Natural killer cell (primary cell): ENCODE results near the gene GPX2. TPM values are rescaled to one million over a fixed set of nuclear protein-coding genes. Genes with fewer than 3 reads are reported as not detected.

ENCODE experiments used
- ATAC-seq, 3 donors: fragments of 150-1000 bp in 2 of 3; fragments of 200-7000 bp in 1 of 3; cut with Tn5 transposase; 1 replicate in 1 of 3; 2 replicates in 2 of 3; pipeline ENCODE4 v1.10.0; 2021; ENCODE audit warnings: mild to moderate bottlenecking in 2 of 3, moderate library complexity in 2 of 3
- DNase-seq, 2 donors: peaks; one replicate each; pipeline versions ENCODE4 v3.0.0 to v3.0.0-alpha.2; 2013 to 2021; ENCODE audit warnings: mixed read lengths in 1 of 2
- H3K27ac ChIP-seq: one replicate; pipeline ENCODE4 v1.5.1; 2013; ENCODE audit warnings: mild to moderate bottlenecking, low read length
- H3K27me3 ChIP-seq: one replicate; pipeline ENCODE4 v1.6.1; 2013; ENCODE audit warnings: low read length; ENCODE audit not compliant: control insufficient read depth, insufficient read depth
- H3K36me3 ChIP-seq: one replicate; pipeline ENCODE4 v1.6.1; 2013; ENCODE audit warnings: low read length; ENCODE audit not compliant: control insufficient read depth, insufficient read depth
- H3K4me1 ChIP-seq: one replicate; pipeline ENCODE4 v1.6.1; 2013; ENCODE audit warnings: low read length; ENCODE audit not compliant: control insufficient read depth, insufficient read depth
- H3K4me3 ChIP-seq: one replicate; pipeline ENCODE4 v1.5.1; 2013; ENCODE audit warnings: low read length
- H3K9me3 ChIP-seq: one replicate; pipeline ENCODE4 v1.6.1; 2013; ENCODE audit warnings: low read length; ENCODE audit not compliant: control insufficient read depth, insufficient read depth
- H3K27ac Mint-ChIP-seq, 2 donors: one replicate each; pipeline ENCODE4 v1.8.0; 2022; ENCODE audit warnings: mild to moderate bottlenecking in 2 of 2, mixed read lengths in 2 of 2, moderate library complexity in 1 of 2
- H3K27me3 Mint-ChIP-seq, 2 donors: one replicate each; pipeline ENCODE4 v1.8.0; 2022; ENCODE audit warnings: low read depth in 2 of 2, mixed read lengths in 2 of 2
- H3K36me3 Mint-ChIP-seq: one replicate; pipeline ENCODE4 v1.8.0; 2022; ENCODE audit warnings: mixed read lengths
- H3K4me1 Mint-ChIP-seq, 2 donors: one replicate each; pipeline ENCODE4 v1.8.0; 2022; ENCODE audit warnings: mixed read lengths in 2 of 2
- H3K4me3 Mint-ChIP-seq: one replicate; pipeline ENCODE4 v1.8.0; 2022; ENCODE audit warnings: mild to moderate bottlenecking, moderate library complexity, mixed read lengths
- H3K9me3 Mint-ChIP-seq, 2 donors: one replicate each; pipeline ENCODE4 v1.8.0; 2022; ENCODE audit warnings: mixed read lengths in 2 of 2
- CTCF ChIP-seq: fragments of 200-600 bp; IDR thresholded peaks from one replicate; pipeline ENCODE4 v1.8.0; 2022; ENCODE audit warnings: antibody characterized with exemption
- WGBS: methylation state at CpG from one replicate; pipeline ENCODE4 v1.1.7; 2013; ENCODE audit warnings: missing lambda C conversion rate; ENCODE audit not compliant: insufficient coverage; 5-methylcytosine and 5-hydroxymethylcytosine counted together
- intact Hi-C: fragments of 100-400 bp; cut with micrococcal nuclease; formaldehyde crosslinking; loops from one replicate; pipeline ENCODE4 v1.14.2; 2022
- total RNA-seq, 4 donors: library from RNA; stranded (reverse); fragments of 120-200 nt in 1 of 4; gene quantifications; one replicate each; pipeline versions ENCODE4 v1.2.3 to v1.2.4, GENCODE V29; 2013 to 2022

Gene GPX2
- total RNA-seq, 3 donors from 2014 or later (not counting 1 experiment from before 2014, with no cell fraction given), result not detected

DNA sequence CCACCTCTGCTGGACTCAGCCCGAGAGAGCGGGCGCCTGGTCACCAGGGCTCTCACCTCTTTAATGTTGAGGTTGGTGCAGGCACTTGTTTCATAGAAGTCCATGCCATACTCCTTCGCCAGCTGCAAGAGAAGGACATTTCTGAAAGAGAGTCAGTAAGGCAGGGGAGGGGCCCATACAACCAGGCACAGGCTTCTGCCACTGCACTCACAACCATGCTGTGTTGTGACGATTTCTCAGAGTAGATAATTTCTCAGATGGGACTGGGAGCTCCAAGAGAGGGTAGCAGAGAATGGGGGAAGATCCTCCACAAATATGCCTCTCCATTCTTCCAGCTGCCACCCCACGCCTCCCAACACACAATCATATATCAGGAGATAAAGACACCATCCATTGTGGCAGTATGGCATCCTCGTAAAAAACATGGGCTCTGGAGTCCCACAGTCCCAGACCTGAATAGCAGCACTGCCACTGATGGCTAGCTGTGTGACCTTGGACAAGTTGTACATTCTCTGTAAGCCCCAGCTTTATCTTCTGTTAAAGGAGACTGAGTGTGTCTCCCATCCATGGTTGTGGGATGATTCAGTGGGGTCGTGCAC lies 6.2 kb upstream of the GPX2 start:
- peaks cover 8% of the 10 kb centered on the region for H3K4me1 ChIP-seq
- H3K36me3 ChIP-seq, result peaks cover 3% of the 10 kb centered on the region
- H3K36me3 Mint-ChIP-seq, result no peaks in the 10 kb centered on the region
- H3K9me3 ChIP-seq, result no peaks in the 10 kb centered on the region
- no peaks in the 10 kb centered on the region for H3K9me3 Mint-ChIP-seq
- no peak overlapping the region for H3K4me3 ChIP-seq
- H3K27ac ChIP-seq, result no peak overlapping the region
- ATAC-seq, result no peak
- H3K27ac Mint-ChIP-seq, result no peak overlapping the region
- 99% methylated on average over 8 of the region's 8 CpGs for WGBS
- no peak for TF ChIP-seq CTCF
- no peaks in the 10 kb centered on the region for H3K27me3 Mint-ChIP-seq
- no peak overlapping the region for H3K4me3 Mint-ChIP-seq
- H3K4me1 Mint-ChIP-seq, result peaks cover 19 to 37% of the 10 kb centered on the region in 2 donors
- H3K27me3 ChIP-seq, result no peaks in the 10 kb centered on the region
- DNase-seq, result no peak
- intact Hi-C loops, result no loop called here

- no peak for TF ChIP-seq CTCF
- WGBS, result 93% methylated on average over 27 of the region's 28 CpGs
These were observed 5.4 kb upstream of the GPX2 start for GRCh38 chr14:64947710-64948611.

DNA sequence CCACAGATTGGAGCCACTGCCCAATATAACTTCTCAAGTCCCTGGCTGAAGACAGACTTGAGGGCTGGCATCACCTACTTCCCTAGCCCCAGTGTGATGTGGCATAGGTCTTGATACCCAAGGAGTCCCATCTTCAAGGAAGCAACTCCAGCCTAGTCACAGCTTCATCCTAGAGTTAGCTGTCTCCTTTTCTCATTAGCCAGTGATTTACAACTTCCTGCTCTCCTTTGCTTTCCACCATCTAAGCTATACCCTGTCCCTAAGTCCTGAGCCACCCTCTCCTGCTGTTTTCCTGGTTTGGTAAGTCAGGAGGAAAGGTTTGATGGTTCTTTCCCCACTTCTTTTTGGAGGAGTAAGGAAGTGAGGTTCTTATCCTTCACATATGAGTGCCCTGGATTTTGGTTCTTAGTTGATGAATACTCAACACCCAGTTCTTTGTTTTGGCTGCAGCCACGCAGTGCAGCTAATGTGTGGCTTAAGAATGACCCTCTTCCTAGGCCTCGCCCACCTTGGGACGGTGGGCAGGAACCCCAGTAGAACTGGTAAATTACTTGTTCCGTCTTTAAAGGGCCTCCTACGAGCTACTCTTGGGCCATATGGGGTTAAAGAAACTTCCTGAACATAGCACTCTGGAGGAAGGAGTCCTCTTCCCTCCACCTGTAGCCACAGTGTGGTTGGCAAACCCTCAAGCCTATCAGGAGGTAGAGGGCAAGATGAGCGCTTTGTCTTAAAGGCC lies 3.9 kb upstream of the GPX2 start:
- no peak overlapping the region for H3K4me3 ChIP-seq
- Mint-ChIP-seq H3K4me3 (no peak overlapping the region), H3K27me3 (no peaks in the 10 kb centered on the region), H3K27ac (peak overlapping the region in 1 of 2 donors; percentile 27), H3K4me1 (peaks cover 23 to 46% of the 10 kb centered on the region in 2 donors), H3K9me3 (no peaks in the 10 kb centered on the region), H3K36me3 (no peaks in the 10 kb centered on the region)
- intact Hi-C loops, result no loop called here
- no peaks in the 10 kb centered on the region for H3K9me3 ChIP-seq
- 73% methylated on average over 6 of the region's 6 CpGs for WGBS
- peaks cover 3% of the 10 kb centered on the region for H3K36me3 ChIP-seq
- no peak overlapping the region for H3K27ac ChIP-seq
- DNase-seq (no peak), ATAC-seq (no peak)
- H3K4me1 ChIP-seq, result peaks cover 14% of the 10 kb centered on the region
- TF ChIP-seq CTCF, result no peak
- H3K27me3 ChIP-seq, result no peaks in the 10 kb centered on the region

More at GRCh38 chr14:64947710-64948611, 5.4 kb upstream of the GPX2 start:
- Histone ChIP-seq H3K9me3 (no peaks in the 10 kb centered on the region), H3K4me1 (peaks cover 14% of the 10 kb centered on the region), H3K27ac (no peak overlapping the region), H3K36me3 (peaks cover 3% of the 10 kb centered on the region), H3K27me3 (no peaks in the 10 kb centered on the region), H3K4me3 (no peak overlapping the region)
- Mint-ChIP-seq H3K9me3 (no peaks in the 10 kb centered on the region), H3K4me1 (peaks cover 27 to 45% of the 10 kb centered on the region in 2 donors), H3K36me3 (no peaks in the 10 kb centered on the region), H3K27ac (no peak overlapping the region), H3K4me3 (no peak overlapping the region), H3K27me3 (no peaks in the 10 kb centered on the region)
- DNase-seq (no peak), ATAC-seq (no peak)
- intact Hi-C loops, result no loop called here
